ENCODE results near the gene DENND6B.

DNA sequence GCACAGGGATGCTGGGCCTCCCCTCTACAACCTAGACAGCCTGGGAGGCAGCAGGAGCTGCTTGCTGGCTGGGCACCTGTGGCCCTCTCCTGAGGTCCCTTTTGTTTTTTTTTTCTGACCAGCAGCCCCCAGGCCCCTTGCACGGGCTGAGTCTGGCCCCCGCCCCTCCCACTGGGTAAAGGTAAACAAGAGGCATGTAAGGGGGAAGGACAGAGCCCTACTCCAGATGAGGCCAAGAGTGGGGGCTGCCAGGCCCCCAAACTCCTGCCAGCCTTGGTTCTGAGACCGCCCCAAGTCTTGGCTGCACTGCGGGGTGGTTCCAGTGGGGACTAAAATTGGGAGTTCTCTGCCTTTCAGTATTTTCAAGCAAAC is 28.6 kb downstream of the DENND6B start:
- TF ChIP-seq, protein P1, sequence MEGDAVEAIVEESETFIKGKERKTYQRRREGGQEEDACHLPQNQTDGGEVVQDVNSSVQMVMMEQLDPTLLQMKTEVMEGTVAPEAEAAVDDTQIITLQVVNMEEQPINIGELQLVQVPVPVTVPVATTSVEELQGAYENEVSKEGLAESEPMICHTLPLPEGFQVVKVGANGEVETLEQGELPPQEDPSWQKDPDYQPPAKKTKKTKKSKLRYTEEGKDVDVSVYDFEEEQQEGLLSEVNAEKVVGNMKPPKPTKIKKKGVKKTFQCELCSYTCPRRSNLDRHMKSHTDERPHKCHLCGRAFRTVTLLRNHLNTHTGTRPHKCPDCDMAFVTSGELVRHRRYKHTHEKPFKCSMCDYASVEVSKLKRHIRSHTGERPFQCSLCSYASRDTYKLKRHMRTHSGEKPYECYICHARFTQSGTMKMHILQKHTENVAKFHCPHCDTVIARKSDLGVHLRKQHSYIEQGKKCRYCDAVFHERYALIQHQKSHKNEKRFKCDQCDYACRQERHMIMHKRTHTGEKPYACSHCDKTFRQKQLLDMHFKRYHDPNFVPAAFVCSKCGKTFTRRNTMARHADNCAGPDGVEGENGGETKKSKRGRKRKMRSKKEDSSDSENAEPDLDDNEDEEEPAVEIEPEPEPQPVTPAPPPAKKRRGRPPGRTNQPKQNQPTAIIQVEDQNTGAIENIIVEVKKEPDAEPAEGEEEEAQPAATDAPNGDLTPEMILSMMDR (IDR thresholded peaks at IDR 0.05) = no peak
- no peak for TF ChIP-seq POLR2A (IDR thresholded peaks at IDR 0.05)
